ENCODE data around the gene DHRSX.
A peak's percentile ranks its signal among the peaks of the same experiment; 100 is the strongest.

The DHRSX gene

DNA sequence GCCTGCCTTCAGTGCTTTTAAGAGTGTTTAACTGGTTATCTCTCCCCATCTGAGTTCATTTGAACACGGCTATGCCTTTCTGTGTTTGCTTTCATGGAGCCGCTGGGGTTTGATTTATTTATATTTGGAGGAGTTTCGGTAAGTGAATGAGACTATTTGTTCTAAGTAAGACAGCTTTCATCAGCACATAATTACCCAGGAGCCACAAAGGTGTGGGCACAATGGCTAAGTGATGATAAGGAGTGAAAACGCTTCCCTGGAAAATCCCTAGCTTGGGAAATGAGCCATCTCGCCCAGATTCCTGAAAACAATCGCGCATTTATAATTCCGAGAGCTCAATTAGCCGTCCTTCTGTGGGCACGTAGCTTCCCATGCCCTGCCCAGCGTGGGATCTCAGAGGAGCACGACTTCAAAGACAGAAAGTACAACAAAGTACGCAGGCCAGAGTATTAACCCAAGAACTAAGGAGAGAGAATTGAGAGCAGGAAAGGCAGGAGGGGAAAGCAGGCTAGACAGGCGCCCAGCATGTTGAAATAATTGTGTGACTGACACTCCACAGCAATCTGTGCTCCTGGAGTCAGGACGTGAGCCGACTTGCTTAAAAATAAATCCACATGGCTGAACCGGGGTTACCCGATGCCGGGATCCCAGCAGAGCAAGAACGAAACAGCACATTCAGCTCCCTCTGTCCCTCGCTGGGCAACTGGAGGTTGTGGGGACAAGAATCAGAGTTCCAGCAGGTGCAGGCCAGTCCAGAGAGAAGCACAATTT is 99.0 kb downstream of the DHRSX start (continued):
- TF ChIP-seq, protein P1, sequence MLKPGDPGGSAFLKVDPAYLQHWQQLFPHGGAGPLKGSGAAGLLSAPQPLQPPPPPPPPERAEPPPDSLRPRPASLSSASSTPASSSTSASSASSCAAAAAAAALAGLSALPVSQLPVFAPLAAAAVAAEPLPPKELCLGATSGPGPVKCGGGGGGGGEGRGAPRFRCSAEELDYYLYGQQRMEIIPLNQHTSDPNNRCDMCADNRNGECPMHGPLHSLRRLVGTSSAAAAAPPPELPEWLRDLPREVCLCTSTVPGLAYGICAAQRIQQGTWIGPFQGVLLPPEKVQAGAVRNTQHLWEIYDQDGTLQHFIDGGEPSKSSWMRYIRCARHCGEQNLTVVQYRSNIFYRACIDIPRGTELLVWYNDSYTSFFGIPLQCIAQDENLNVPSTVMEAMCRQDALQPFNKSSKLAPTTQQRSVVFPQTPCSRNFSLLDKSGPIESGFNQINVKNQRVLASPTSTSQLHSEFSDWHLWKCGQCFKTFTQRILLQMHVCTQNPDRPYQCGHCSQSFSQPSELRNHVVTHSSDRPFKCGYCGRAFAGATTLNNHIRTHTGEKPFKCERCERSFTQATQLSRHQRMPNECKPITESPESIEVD (tag by site-specific recombination; IDR thresholded peaks at IDR 0.05), result peak; percentile 89
- TF ChIP-seq, protein P2, sequence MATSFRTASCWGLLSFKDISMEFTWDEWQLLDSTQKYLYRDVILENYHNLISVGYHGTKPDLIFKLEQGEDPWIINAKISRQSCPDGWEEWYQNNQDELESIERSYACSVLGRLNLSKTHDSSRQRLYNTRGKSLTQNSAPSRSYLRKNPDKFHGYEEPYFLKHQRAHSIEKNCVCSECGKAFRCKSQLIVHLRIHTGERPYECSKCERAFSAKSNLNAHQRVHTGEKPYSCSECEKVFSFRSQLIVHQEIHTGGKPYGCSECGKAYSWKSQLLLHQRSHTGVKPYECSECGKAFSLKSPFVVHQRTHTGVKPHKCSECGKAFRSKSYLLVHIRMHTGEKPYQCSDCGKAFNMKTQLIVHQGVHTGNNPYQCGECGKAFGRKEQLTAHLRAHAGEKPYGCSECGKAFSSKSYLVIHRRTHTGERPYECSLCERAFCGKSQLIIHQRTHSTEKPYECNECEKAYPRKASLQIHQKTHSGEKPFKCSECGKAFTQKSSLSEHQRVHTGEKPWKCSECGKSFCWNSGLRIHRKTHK (tag by site-specific recombination; IDR thresholded peaks at IDR 0.05), result no peak
- TF ChIP-seq KLF8 (tag by site-specific recombination; IDR thresholded peaks at IDR 0.05) (peak; percentile 33; the same call in 1 of the 2 replicates), ZNF600 (tag by site-specific recombination; IDR thresholded peaks at IDR 0.05) (peak; percentile 60; the same call in 1 of the 2 replicates), ZNF146 (tag by site-specific recombination; IDR thresholded peaks at IDR 0.05) (no peak), ZNF121 (tag by site-specific recombination; IDR thresholded peaks at IDR 0.05) (no peak), ZSCAN30 (tag by site-specific recombination; IDR thresholded peaks at IDR 0.05) (no peak), ZNF132 (tag by site-specific recombination; IDR thresholded peaks at IDR 0.05; ENCODE audit: borderline replicate concordance) (no peak), ZNF544 (tag by site-specific recombination; IDR thresholded peaks at IDR 0.05) (no peak), ZBTB7A (tag by site-specific recombination; IDR thresholded peaks at IDR 0.05; ENCODE audit: low read depth) (no peak), ZBTB1 (tag by site-specific recombination; IDR thresholded peaks at IDR 0.05) (no peak), KLF10 (tag by site-specific recombination; IDR thresholded peaks at IDR 0.05) (peak; percentile 34; the same call in 1 of the 2 replicates), ZIC2 (tag by site-specific recombination; IDR thresholded peaks at IDR 0.05) (peak; percentile 73), ZNF785 (tag by site-specific recombination; IDR thresholded peaks at IDR 0.05) (no peak), ZNF629 (tag by site-specific recombination; IDR thresholded peaks at IDR 0.05) (0 out of 2 replicates have a peak, but pooled peaks have one; percentile 28), KLF7 (tag by site-specific recombination; IDR thresholded peaks at IDR 0.05; ENCODE audit: borderline replicate concordance) (no peak), EGR2 (tag by site-specific recombination; IDR thresholded peaks at IDR 0.05; ENCODE audit: low read depth) (peak; percentile 60; the same call in 1 of the 2 replicates), ZNF558 (tag by site-specific recombination; IDR thresholded peaks at IDR 0.05) (no peak), ZNF184 (tag by site-specific recombination; IDR thresholded peaks at IDR 0.05) (0 out of 2 replicates have a peak, but pooled peaks have one; percentile 26), MEIS1 (CRISPR knock-in tag; IDR thresholded peaks at IDR 0.05; ENCODE audit: borderline replicate concordance) (no peak), ZNF362 (tag by site-specific recombination; IDR thresholded peaks at IDR 0.05) (no peak), INSM2 (tag by site-specific recombination; IDR thresholded peaks at IDR 0.05) (peak; percentile 75), ZNF133 (tag by site-specific recombination; IDR thresholded peaks at IDR 0.05) (no peak), TCF7L2 (IDR thresholded peaks at IDR 0.05; ENCODE audit: borderline replicate concordance, low read depth, low read length) (peak; percentile 98)
- TF ChIP-seq, protein P3, sequence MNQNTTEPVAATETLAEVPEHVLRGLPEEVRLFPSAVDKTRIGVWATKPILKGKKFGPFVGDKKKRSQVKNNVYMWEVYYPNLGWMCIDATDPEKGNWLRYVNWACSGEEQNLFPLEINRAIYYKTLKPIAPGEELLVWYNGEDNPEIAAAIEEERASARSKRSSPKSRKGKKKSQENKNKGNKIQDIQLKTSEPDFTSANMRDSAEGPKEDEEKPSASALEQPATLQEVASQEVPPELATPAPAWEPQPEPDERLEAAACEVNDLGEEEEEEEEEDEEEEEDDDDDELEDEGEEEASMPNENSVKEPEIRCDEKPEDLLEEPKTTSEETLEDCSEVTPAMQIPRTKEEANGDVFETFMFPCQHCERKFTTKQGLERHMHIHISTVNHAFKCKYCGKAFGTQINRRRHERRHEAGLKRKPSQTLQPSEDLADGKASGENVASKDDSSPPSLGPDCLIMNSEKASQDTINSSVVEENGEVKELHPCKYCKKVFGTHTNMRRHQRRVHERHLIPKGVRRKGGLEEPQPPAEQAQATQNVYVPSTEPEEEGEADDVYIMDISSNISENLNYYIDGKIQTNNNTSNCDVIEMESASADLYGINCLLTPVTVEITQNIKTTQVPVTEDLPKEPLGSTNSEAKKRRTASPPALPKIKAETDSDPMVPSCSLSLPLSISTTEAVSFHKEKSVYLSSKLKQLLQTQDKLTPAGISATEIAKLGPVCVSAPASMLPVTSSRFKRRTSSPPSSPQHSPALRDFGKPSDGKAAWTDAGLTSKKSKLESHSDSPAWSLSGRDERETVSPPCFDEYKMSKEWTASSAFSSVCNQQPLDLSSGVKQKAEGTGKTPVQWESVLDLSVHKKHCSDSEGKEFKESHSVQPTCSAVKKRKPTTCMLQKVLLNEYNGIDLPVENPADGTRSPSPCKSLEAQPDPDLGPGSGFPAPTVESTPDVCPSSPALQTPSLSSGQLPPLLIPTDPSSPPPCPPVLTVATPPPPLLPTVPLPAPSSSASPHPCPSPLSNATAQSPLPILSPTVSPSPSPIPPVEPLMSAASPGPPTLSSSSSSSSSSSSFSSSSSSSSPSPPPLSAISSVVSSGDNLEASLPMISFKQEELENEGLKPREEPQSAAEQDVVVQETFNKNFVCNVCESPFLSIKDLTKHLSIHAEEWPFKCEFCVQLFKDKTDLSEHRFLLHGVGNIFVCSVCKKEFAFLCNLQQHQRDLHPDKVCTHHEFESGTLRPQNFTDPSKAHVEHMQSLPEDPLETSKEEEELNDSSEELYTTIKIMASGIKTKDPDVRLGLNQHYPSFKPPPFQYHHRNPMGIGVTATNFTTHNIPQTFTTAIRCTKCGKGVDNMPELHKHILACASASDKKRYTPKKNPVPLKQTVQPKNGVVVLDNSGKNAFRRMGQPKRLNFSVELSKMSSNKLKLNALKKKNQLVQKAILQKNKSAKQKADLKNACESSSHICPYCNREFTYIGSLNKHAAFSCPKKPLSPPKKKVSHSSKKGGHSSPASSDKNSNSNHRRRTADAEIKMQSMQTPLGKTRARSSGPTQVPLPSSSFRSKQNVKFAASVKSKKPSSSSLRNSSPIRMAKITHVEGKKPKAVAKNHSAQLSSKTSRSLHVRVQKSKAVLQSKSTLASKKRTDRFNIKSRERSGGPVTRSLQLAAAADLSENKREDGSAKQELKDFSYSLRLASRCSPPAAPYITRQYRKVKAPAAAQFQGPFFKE (tag by site-specific recombination; IDR thresholded peaks at IDR 0.05; ENCODE audit: borderline replicate concordance), result no peak
- TF ChIP-seq, protein P4, sequence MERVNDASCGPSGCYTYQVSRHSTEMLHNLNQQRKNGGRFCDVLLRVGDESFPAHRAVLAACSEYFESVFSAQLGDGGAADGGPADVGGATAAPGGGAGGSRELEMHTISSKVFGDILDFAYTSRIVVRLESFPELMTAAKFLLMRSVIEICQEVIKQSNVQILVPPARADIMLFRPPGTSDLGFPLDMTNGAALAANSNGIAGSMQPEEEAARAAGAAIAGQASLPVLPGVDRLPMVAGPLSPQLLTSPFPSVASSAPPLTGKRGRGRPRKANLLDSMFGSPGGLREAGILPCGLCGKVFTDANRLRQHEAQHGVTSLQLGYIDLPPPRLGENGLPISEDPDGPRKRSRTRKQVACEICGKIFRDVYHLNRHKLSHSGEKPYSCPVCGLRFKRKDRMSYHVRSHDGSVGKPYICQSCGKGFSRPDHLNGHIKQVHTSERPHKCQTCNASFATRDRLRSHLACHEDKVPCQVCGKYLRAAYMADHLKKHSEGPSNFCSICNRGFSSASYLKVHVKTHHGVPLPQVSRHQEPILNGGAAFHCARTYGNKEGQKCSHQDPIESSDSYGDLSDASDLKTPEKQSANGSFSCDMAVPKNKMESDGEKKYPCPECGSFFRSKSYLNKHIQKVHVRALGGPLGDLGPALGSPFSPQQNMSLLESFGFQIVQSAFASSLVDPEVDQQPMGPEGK (tag by site-specific recombination; IDR thresholded peaks at IDR 0.05), result peak; percentile 29; the same call in 1 of the 2 replicates

All from HEK293 (cell line).